KMS-11 (cell line): ENCODE data around the gene ARL15.

Source experiments
- H2AFZ ChIP-seq: fragments of 200-600 bp; sonication (generic); 2 replicates; pipeline ENCODE4 v1.6.1; 2016; ENCODE audit warnings: antibody characterized with exemption, mixed run types, low read depth
- H3K27ac ChIP-seq: fragments of 200-600 bp; sonication (generic); 2 replicates; pipeline ENCODE4 v1.6.1; 2016; ENCODE audit warnings: mild to moderate bottlenecking, mixed run types
- H3K27me3 ChIP-seq: fragments of 200-600 bp; sonication (generic); 2 replicates; pipeline ENCODE4 v1.6.1; 2017; ENCODE audit warnings: mild to moderate bottlenecking, low read depth, mixed run types, moderate library complexity; ENCODE audit not compliant: insufficient read depth
- H3K36me3 ChIP-seq: fragments of 200-600 bp; sonication (generic); 2 replicates; pipeline ENCODE4 v1.6.1; 2017; ENCODE audit warnings: mild to moderate bottlenecking, mixed run types; ENCODE audit not compliant: insufficient read depth
- H3K4me1 ChIP-seq: fragments of 200-600 bp; sonication (generic); 2 replicates; pipeline ENCODE4 v1.6.1; 2016; ENCODE audit warnings: mild to moderate bottlenecking, low read depth, mixed run types; ENCODE audit not compliant: poor library complexity, severe bottlenecking
- H3K4me2 ChIP-seq: fragments of 200-600 bp; sonication (generic); 2 replicates; pipeline ENCODE4 v1.7.0; 2016; ENCODE audit warnings: mild to moderate bottlenecking, mixed run types
- H3K4me3 ChIP-seq: fragments of 200-600 bp; sonication (generic); IDR thresholded peaks from 2 replicates; pipeline ENCODE4 v1.6.1; 2017; ENCODE audit warnings: low read depth, low read length, mixed read lengths; ENCODE audit not compliant: insufficient read depth
- H3K79me2 ChIP-seq: fragments of 200-600 bp; sonication (generic); 2 replicates; pipeline ENCODE4 v1.6.1; 2016; ENCODE audit warnings: low read depth, mixed run types; ENCODE audit not compliant: insufficient read depth
- H3K9ac ChIP-seq: fragments of 200-600 bp; sonication (generic); 2 replicates; pipeline ENCODE4 v1.6.1; 2016; ENCODE audit warnings: mild to moderate bottlenecking, mixed run types
- H4K20me1 ChIP-seq: fragments of 200-600 bp; sonication (generic); 2 replicates; pipeline ENCODE4 v1.6.1; 2016; ENCODE audit warnings: mild to moderate bottlenecking, mixed run types; ENCODE audit not compliant: insufficient read depth
- CTCF ChIP-seq: fragments of 200-600 bp; sonication (generic); conservative IDR thresholded peaks from 2 replicates; pipeline ENCODE4 v1.6.1; 2017; ENCODE audit warnings: low read depth, mild to moderate bottlenecking, antibody characterized with exemption, low read length, moderate library complexity, mixed read lengths

The ARL15 gene

GRCh38 chr5:54094706-54095105 is 215.7 kb downstream of the ARL15 start:
- H3K4me1 ChIP-seq, result no peaks in the 10 kb centered on the region
- no peak overlapping the region for H3K4me3 ChIP-seq
- H3K27ac ChIP-seq, result no peak overlapping the region
- no peak overlapping the region for H3K4me2 ChIP-seq
- no peak overlapping the region for H3K9ac ChIP-seq
- H4K20me1 ChIP-seq, result no peaks in the 10 kb centered on the region
- no peak overlapping the region for H2AFZ ChIP-seq
- no peaks in the 10 kb centered on the region for H3K36me3 ChIP-seq
- TF ChIP-seq CTCF, result no peak
- H3K79me2 ChIP-seq, result no peaks in the 10 kb centered on the region
- H3K27me3 ChIP-seq, result no peaks in the 10 kb centered on the region

- H2AFZ ChIP-seq, result no peak overlapping the region
Measured at GRCh38 chr5:54093861-54094260, 216.5 kb downstream of the ARL15 start.

GRCh38 chr5:54093081-54093492 is 217.3 kb downstream of the ARL15 start:
- no peaks in the 10 kb centered on the region for H3K27me3 ChIP-seq
- no peak for TF ChIP-seq CTCF
- no peaks in the 10 kb centered on the region for H3K79me2 ChIP-seq
- no peak overlapping the region for H3K4me2 ChIP-seq
- H3K27ac ChIP-seq, result no peak overlapping the region
- H4K20me1 ChIP-seq, result no peaks in the 10 kb centered on the region
- no peaks in the 10 kb centered on the region for H3K4me1 ChIP-seq
- H3K36me3 ChIP-seq, result no peaks in the 10 kb centered on the region
- no peak overlapping the region for H3K4me3 ChIP-seq
- no peak overlapping the region for H2AFZ ChIP-seq
- no peak overlapping the region for H3K9ac ChIP-seq

More at GRCh38 chr5:54093861-54094260, 216.5 kb downstream of the ARL15 start:
- H3K4me2 ChIP-seq, result no peak overlapping the region
- H3K27me3 ChIP-seq, result no peaks in the 10 kb centered on the region
- no peak overlapping the region for H3K9ac ChIP-seq
- no peak overlapping the region for H3K4me3 ChIP-seq
- H3K27ac ChIP-seq, result no peak overlapping the region
- no peaks in the 10 kb centered on the region for H3K36me3 ChIP-seq
- no peaks in the 10 kb centered on the region for H3K79me2 ChIP-seq
- no peaks in the 10 kb centered on the region for H3K4me1 ChIP-seq
- H4K20me1 ChIP-seq, result no peaks in the 10 kb centered on the region
- TF ChIP-seq CTCF, result no peak

- Histone ChIP-seq H2AFZ (no peak overlapping the region), H3K4me2 (no peak overlapping the region), H3K4me3 (no peak overlapping the region), H3K9ac (no peak overlapping the region), H3K27ac (no peak overlapping the region), H3K36me3 (no peaks in the 10 kb centered on the region), H3K27me3 (no peaks in the 10 kb centered on the region), H4K20me1 (no peaks in the 10 kb centered on the region), H3K79me2 (no peaks in the 10 kb centered on the region), H3K4me1 (no peaks in the 10 kb centered on the region)
- no peak for TF ChIP-seq CTCF
Measured at GRCh38 chr5:54091307-54092130, 218.9 kb downstream of the ARL15 start.
